H9 (cell line): ENCODE results near the gene CCDC88C. TPM values are rescaled to one million over a fixed set of nuclear protein-coding genes. Genes with fewer than 3 reads are reported as not detected.

Experiments
- DNase-seq: peaks from one replicate; pipeline ENCODE4 v3.0.0-alpha.2; 2017
- H2AFZ ChIP-seq: one replicate; pipeline ENCODE4 v1.6.1; 2013; ENCODE audit warnings: mild to moderate bottlenecking, low read length, control low read depth, moderate library complexity
- H2AK5ac ChIP-seq: 2 replicates; pipeline ENCODE4 v1.6.1; 2013; ENCODE audit warnings: low read length, control low read depth, mixed read lengths; ENCODE audit not compliant: insufficient read length
- H2BK120ac ChIP-seq: one replicate; pipeline ENCODE4 v1.6.1; 2013; ENCODE audit warnings: low read depth, mild to moderate bottlenecking, low read length, control low read depth, inconsistent platforms; ENCODE audit not compliant: poor library complexity, severe bottlenecking
- H2BK12ac ChIP-seq: 2 replicates; pipeline ENCODE4 v1.6.1; 2013; ENCODE audit warnings: low read length, control low read depth, mixed read lengths, low read depth; ENCODE audit not compliant: insufficient read length
- H2BK15ac ChIP-seq: 2 replicates; pipeline ENCODE4 v1.6.1; 2013; ENCODE audit warnings: low read depth, low read length, control low read depth
- H2BK20ac ChIP-seq: one replicate; pipeline ENCODE4 v1.6.1; 2013; ENCODE audit warnings: low read depth, mild to moderate bottlenecking, low read length, control low read depth, inconsistent platforms; ENCODE audit not compliant: poor library complexity, severe bottlenecking
- H2BK5ac ChIP-seq: 2 replicates; pipeline ENCODE4 v1.6.1; 2013; ENCODE audit warnings: low read length, control low read depth, mixed read lengths; ENCODE audit not compliant: insufficient read length
- H3K14ac ChIP-seq: 2 replicates; pipeline ENCODE4 v1.6.1; 2013; ENCODE audit warnings: low read length, control low read depth; ENCODE audit not compliant: insufficient read depth
- H3K18ac ChIP-seq: 2 replicates; pipeline ENCODE4 v1.6.1; 2013; ENCODE audit warnings: low read depth, mild to moderate bottlenecking, mixed read lengths, low read length, control low read depth; ENCODE audit not compliant: insufficient read length
- H3K23ac ChIP-seq: 2 replicates; pipeline ENCODE4 v1.6.1; 2013; ENCODE audit warnings: low read length, control low read depth, mixed read lengths, low read depth; ENCODE audit not compliant: insufficient read length
- H3K23me2 ChIP-seq: 2 replicates; pipeline ENCODE4 v1.6.1; 2013; ENCODE audit warnings: low read depth, mild to moderate bottlenecking, mixed read lengths, low read length, control low read depth; ENCODE audit not compliant: insufficient read length, poor library complexity, severe bottlenecking
- H3K27ac ChIP-seq: 2 replicates; pipeline ENCODE4 v1.5.1; 2013; ENCODE audit warnings: low read length, control low read depth, mixed read lengths, low read depth; ENCODE audit not compliant: insufficient read length
- H3K27me3 ChIP-seq: 2 replicates; pipeline ENCODE4 v1.6.1; 2013; ENCODE audit warnings: low read length, control low read depth, inconsistent platforms; ENCODE audit not compliant: insufficient read depth
- H3K4ac ChIP-seq: 2 replicates; pipeline ENCODE4 v1.6.1; 2013; ENCODE audit warnings: low read depth, mild to moderate bottlenecking, control low read depth, inconsistent platforms, low read length, moderate library complexity
- H3K4me1 ChIP-seq: 2 replicates; pipeline ENCODE4 v1.6.1; 2013; ENCODE audit warnings: low read length, control low read depth, inconsistent platforms; ENCODE audit not compliant: insufficient read depth
- H3K4me2 ChIP-seq: 2 replicates; pipeline ENCODE4 v1.6.1; 2013; ENCODE audit warnings: low read length, control low read depth, mixed read lengths; ENCODE audit not compliant: insufficient read length, insufficient read depth
- H3K56ac ChIP-seq: 2 replicates; pipeline ENCODE4 v1.6.1; 2013; ENCODE audit warnings: low read depth, mild to moderate bottlenecking, mixed read lengths, low read length, control low read depth; ENCODE audit not compliant: insufficient read length
- H3K79me1 ChIP-seq: 2 replicates; pipeline ENCODE4 v1.6.1; 2013; ENCODE audit warnings: low read depth, mild to moderate bottlenecking, moderate library complexity, low read length, control low read depth, inconsistent platforms; ENCODE audit not compliant: insufficient read depth, poor library complexity, severe bottlenecking
- H3K79me2 ChIP-seq: 2 replicates; pipeline ENCODE4 v1.6.1; 2013; ENCODE audit warnings: low read length, control low read depth, inconsistent platforms; ENCODE audit not compliant: insufficient read depth
- H3K9ac ChIP-seq: 2 replicates; pipeline ENCODE4 v1.6.1; 2013; ENCODE audit warnings: low read length, control low read depth, mixed read lengths; ENCODE audit not compliant: insufficient read length; ENCODE audit errors: extremely low read depth
- H3K9me3 ChIP-seq: one replicate; pipeline ENCODE4 v1.6.1; 2013; ENCODE audit warnings: low read depth, low read length, inconsistent platforms; ENCODE audit not compliant: control insufficient read depth
- H3T11ph ChIP-seq: one replicate; pipeline ENCODE4 v1.6.1; 2013; ENCODE audit warnings: mild to moderate bottlenecking, low read length, control low read depth, inconsistent platforms
- H4K20me1 ChIP-seq: one replicate; pipeline ENCODE4 v1.6.1; 2013; ENCODE audit not compliant: control insufficient read depth, insufficient read length, insufficient read depth
- H4K5ac ChIP-seq: 2 replicates; pipeline ENCODE4 v1.6.1; 2013; ENCODE audit warnings: low read depth, mild to moderate bottlenecking, mixed read lengths, low read length, control low read depth; ENCODE audit not compliant: insufficient read length
- H4K8ac ChIP-seq: replicated peaks from 2 replicates; pipeline ENCODE4 v1.6.1; 2013; ENCODE audit warnings: low read length, control low read depth, mixed read lengths, low read depth; ENCODE audit not compliant: insufficient read length
- H4K91ac ChIP-seq: 2 replicates; pipeline ENCODE4 v1.6.1; 2013; ENCODE audit warnings: low read depth, mild to moderate bottlenecking, moderate library complexity, mixed read lengths, low read length, control low read depth; ENCODE audit not compliant: insufficient read length
- H3K27ac Mint-ChIP-seq, 3 experiments: 2 replicates in 2 of 3; 3 replicates in 1 of 3; pipeline ENCODE4 v1.8.0; 2020 to 2021; ENCODE audit warnings: mixed read lengths in 3 of 3, mild to moderate bottlenecking in 1 of 3, moderate library complexity in 1 of 3
- H3K27me3 Mint-ChIP-seq: 2 replicates; pipeline ENCODE4 v1.8.0; 2021; ENCODE audit warnings: low read depth, mild to moderate bottlenecking, moderate library complexity, mixed read lengths
- H3K36me3 Mint-ChIP-seq, 3 experiments: 2 replicates in 2 of 3; 3 replicates in 1 of 3; pipeline ENCODE4 v1.8.0; 2020 to 2021; ENCODE audit warnings: low read depth in 3 of 3, mixed read lengths in 3 of 3; ENCODE audit not compliant: insufficient read depth in 1 of 3
- H3K4me1 Mint-ChIP-seq, 2 experiments: 2 replicates each; pipeline ENCODE4 v1.8.0; 2020; ENCODE audit warnings: mixed read lengths in 2 of 2
- H3K4me3 Mint-ChIP-seq, 2 experiments: 2 replicates in 1 of 2; 3 replicates in 1 of 2; pipeline ENCODE4 v1.8.0; 2020 to 2021; ENCODE audit warnings: mild to moderate bottlenecking in 2 of 2, mixed read lengths in 2 of 2, moderate library complexity in 1 of 2
- H3K9me3 Mint-ChIP-seq, 2 experiments: 2 replicates in 1 of 2; 3 replicates in 1 of 2; pipeline ENCODE4 v1.8.0; 2020; ENCODE audit warnings: mild to moderate bottlenecking in 2 of 2, mixed read lengths in 2 of 2, moderate library complexity in 1 of 2
- CTCF ChIP-seq: fragments of 200-600 bp; sonication (generic); conservative IDR thresholded peaks from 3 replicates; pipeline ENCODE4 v1.8.0; 2021; ENCODE audit warnings: antibody characterized with exemption, mild to moderate bottlenecking
- WGBS: extraction: QIAGEN DNeasy Blood & Tissue Kit; methylation state at CpG from one replicate; pipeline ENCODE4 v1.1.7; 2013; ENCODE audit warnings: missing lambda C conversion rate, low lambda C conversion rate, mixed read lengths; ENCODE audit not compliant: insufficient read length; ENCODE audit errors: extremely low coverage; 5-methylcytosine and 5-hydroxymethylcytosine counted together
- total RNA-seq: library from RNA; stranded (reverse); gene quantifications from 2 replicates; pipeline ENCODE4 v1.2.1, GENCODE V29; 2021

Gene CCDC88C
- total RNA-seq, 1 experiment from 2014 or later: 52.4 TPM

- no peak overlapping the region for H3K27ac ChIP-seq
- H3K27me3 ChIP-seq: no peaks in the 10 kb centered on the region
- DNase-seq: no peak
- Mint-ChIP-seq H3K27ac (peak overlapping the region in 2 of 3 experiments; percentile 55 to 86; a peak in 3 of 7 replicates), H3K36me3 (peaks cover 4 to 43% (median 15%) of the 10 kb centered on the region in 3 experiments; a peak in 5 of 7 replicates), H3K27me3 (no peaks in the 10 kb centered on the region), H3K4me3 (no peak overlapping the region), H3K4me1 (peaks cover 16 to 25% of the 10 kb centered on the region in 2 experiments), H3K9me3 (no peaks in the 10 kb centered on the region)
- H2AK5ac ChIP-seq: no peak overlapping the region
- no peaks in the 10 kb centered on the region for H3K9me3 ChIP-seq
- H3K4me1 ChIP-seq: no peaks in the 10 kb centered on the region
- no peaks in the 10 kb centered on the region for H4K20me1 ChIP-seq
- H3K14ac ChIP-seq: no peak overlapping the region
- TF ChIP-seq CTCF: no peak
- no peaks in the 10 kb centered on the region for H3K79me1 ChIP-seq
- H3K4ac ChIP-seq: no peak overlapping the region
- no peak overlapping the region for H2BK15ac ChIP-seq
- H2AFZ ChIP-seq: no peak overlapping the region
- no peak overlapping the region for H2BK5ac ChIP-seq
- no peak overlapping the region for H2BK20ac ChIP-seq
- no peak overlapping the region for H3T11ph ChIP-seq
- H3K18ac ChIP-seq: no peak overlapping the region
- H2BK120ac ChIP-seq: no peak overlapping the region
- no CpG with 5 or more reads among the region's 10 CpGs for WGBS
- peaks cover 2% of the 10 kb centered on the region for H3K23me2 ChIP-seq
- no peaks in the 10 kb centered on the region for H3K79me2 ChIP-seq
- H3K9ac ChIP-seq: no peak overlapping the region
- H4K8ac ChIP-seq: no peak overlapping the region
- H4K5ac ChIP-seq: no peak overlapping the region
- H3K23ac ChIP-seq: no peak overlapping the region
- H4K91ac ChIP-seq: no peak overlapping the region
- no peak overlapping the region for H3K4me2 ChIP-seq
- no peak overlapping the region for H2BK12ac ChIP-seq
- no peak overlapping the region for H3K56ac ChIP-seq
Observed at GRCh38 chr14:91327661-91328312, 89.8 kb downstream of the CCDC88C start.
